ENCODE results near the gene FARS2. TPM values are rescaled to one million over a fixed set of nuclear protein-coding genes. Genes with fewer than 3 reads are reported as not detected.

FARS2 gene
- total and polyA plus RNA-seq, 2 donors (not counting 1 experiment from before 2014, with no cell fraction given) = 33.0 to 35.5 TPM

DNA sequence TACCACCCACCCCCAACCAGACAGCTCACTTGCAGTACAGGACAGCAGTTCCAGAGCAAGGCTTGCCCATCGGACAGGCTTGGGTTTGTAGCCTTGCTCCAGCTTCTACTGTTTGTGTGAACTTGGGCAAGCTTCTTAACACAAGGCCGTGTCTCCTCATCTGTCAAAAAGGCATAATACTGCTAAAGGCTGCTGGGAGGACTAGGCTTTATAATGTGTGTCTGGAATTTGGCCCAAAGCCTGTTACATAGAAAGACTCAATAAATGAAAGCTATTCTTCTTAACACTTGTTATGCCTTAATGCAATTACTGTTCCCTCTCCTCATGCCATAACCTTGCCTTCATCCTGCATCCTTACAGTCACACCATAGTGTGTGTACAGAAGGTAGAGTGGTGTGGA is 44.0 kb upstream of the FARS2 start:
- Histone ChIP-seq H3K27ac (ENCODE audit: low read length in 2 of 2) (no peak overlapping the region), H3K9ac (ENCODE audit: low read length) (no peak overlapping the region), H3K27me3 (replicated peaks in 1 of 4; ENCODE audit: control extremely low read depth in 1 of 4, control insufficient read depth in 3 of 4, insufficient read depth in 4 of 4, low read length in 3 of 4) (no peaks in the 10 kb centered on the region), H4K20me1 (ENCODE audit: control insufficient read depth, insufficient read depth, low read length, poor library complexity, severe bottlenecking) (no peaks in the 10 kb centered on the region), H3K36me3 (replicated peaks in 1 of 2; ENCODE audit: control extremely low read depth in 1 of 2, control insufficient read depth in 1 of 2, extremely low read depth in 1 of 2, insufficient read depth in 2 of 2, low read length in 1 of 2) (peaks cover 2 to 10% of the 10 kb centered on the region in 2 experiments), H3K4me3 (ENCODE audit: control extremely low read depth in 1 of 5, extremely low read depth in 1 of 5, insufficient read depth in 1 of 5, low read depth in 2 of 5, low read length in 4 of 5) (no peak overlapping the region), H2AFZ (ENCODE audit: insufficient read depth, low read depth, low read length, poor library complexity, severe bottlenecking) (no peak overlapping the region), H3K4me2 (replicated peaks; ENCODE audit: low read depth, low read length, poor library complexity, severe bottlenecking) (no peak overlapping the region), H3K9me3 (ENCODE audit: control extremely low read depth in 1 of 3, control insufficient read depth in 2 of 3, insufficient read depth in 1 of 3, low read length in 2 of 3) (no peaks in the 10 kb centered on the region), H3K79me2 (ENCODE audit: control insufficient read depth, insufficient read depth, low read length) (no peaks in the 10 kb centered on the region), H3K4me1 (ENCODE audit: control insufficient read depth in 2 of 2, insufficient read depth in 2 of 2, low read length in 2 of 2) (no peaks in the 10 kb centered on the region)
- ChIA-PET CTCF (interaction anchor here (7.1 kb wide), 1 partner anchor 86 kb away, joined by 52 read pairs; no protein-coding TSS in a partner anchor), POLR2A (no interaction called here)
- TF ChIP-seq, protein P1, sequence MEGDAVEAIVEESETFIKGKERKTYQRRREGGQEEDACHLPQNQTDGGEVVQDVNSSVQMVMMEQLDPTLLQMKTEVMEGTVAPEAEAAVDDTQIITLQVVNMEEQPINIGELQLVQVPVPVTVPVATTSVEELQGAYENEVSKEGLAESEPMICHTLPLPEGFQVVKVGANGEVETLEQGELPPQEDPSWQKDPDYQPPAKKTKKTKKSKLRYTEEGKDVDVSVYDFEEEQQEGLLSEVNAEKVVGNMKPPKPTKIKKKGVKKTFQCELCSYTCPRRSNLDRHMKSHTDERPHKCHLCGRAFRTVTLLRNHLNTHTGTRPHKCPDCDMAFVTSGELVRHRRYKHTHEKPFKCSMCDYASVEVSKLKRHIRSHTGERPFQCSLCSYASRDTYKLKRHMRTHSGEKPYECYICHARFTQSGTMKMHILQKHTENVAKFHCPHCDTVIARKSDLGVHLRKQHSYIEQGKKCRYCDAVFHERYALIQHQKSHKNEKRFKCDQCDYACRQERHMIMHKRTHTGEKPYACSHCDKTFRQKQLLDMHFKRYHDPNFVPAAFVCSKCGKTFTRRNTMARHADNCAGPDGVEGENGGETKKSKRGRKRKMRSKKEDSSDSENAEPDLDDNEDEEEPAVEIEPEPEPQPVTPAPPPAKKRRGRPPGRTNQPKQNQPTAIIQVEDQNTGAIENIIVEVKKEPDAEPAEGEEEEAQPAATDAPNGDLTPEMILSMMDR (IDR thresholded peaks at IDR 0.05) = no peak
- TF ChIP-seq EZH2 (IDR thresholded peaks at IDR 0.05; ENCODE audit: borderline replicate concordance, insufficient read depth, low read depth, low read length, poor library complexity, severe bottlenecking) = no peak
- ATAC-seq (ENCODE audit: low read depth) (no peak), DNase-seq (no peak)
- no peak overlapping the region for H3K4me3 Mint-ChIP-seq
- 100% methylated on average over 1 of the region's 2 CpGs for WGBS (ENCODE audit: insufficient coverage)
- H3K9me3 Mint-ChIP-seq (ENCODE audit: insufficient read depth) = no peaks in the 10 kb centered on the region
- intact Hi-C loops (cut with micrococcal nuclease) = no loop called here
- no peaks in the 10 kb centered on the region for H3K27me3 Mint-ChIP-seq
- H3K4me1 Mint-ChIP-seq = peaks cover 10% of the 10 kb centered on the region
- H3K27ac Mint-ChIP-seq = no peak overlapping the region

DNA sequence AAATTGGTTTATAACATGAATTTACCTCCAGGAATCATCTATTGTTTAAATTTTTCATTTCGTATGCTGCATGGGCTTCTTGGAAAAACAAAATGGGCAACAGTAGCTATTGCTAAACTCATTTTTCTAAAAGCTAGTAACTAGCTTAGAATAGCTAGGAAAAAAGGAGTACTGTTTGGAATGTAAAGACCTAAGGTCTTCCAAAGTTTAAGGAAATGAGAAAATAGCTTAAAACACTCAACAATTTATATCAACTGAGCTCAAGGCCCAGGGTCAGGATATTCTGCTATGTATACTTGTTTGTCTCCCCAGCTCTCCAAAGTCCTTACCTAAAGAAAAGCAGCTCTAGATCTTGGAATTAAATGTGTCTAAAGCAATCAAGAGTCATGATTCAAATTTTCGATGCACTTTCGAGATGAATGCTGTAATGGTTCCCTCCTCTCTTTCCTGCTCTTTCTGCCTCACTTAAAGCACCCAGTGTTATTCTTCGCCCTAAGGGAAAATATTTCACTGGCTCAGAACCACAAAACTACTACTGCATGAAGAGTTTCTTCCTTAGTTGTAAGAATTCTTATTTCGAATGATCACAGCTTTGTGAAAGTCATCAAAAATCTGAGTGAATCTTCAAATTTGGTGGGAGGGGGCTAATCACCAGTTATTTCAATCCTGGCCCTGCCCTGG is 42.2 kb upstream of the FARS2 start:
- Histone ChIP-seq H3K79me2 (ENCODE audit: control insufficient read depth, insufficient read depth, low read length) (no peaks in the 10 kb centered on the region), H3K9ac (ENCODE audit: low read length) (no peak overlapping the region), H2AFZ (ENCODE audit: insufficient read depth, low read depth, low read length, poor library complexity, severe bottlenecking) (no peak overlapping the region), H3K4me2 (replicated peaks; ENCODE audit: low read depth, low read length, poor library complexity, severe bottlenecking) (no peak overlapping the region), H3K4me1 (ENCODE audit: control insufficient read depth in 2 of 2, insufficient read depth in 2 of 2, low read length in 2 of 2) (no peaks in the 10 kb centered on the region), H3K27me3 (replicated peaks in 1 of 4; ENCODE audit: control extremely low read depth in 1 of 4, control insufficient read depth in 3 of 4, insufficient read depth in 4 of 4, low read length in 3 of 4) (no peaks in the 10 kb centered on the region), H3K9me3 (ENCODE audit: control extremely low read depth in 1 of 3, control insufficient read depth in 2 of 3, insufficient read depth in 1 of 3, low read length in 2 of 3) (no peaks in the 10 kb centered on the region), H3K27ac (ENCODE audit: low read length in 2 of 2) (no peak overlapping the region), H4K20me1 (ENCODE audit: control insufficient read depth, insufficient read depth, low read length, poor library complexity, severe bottlenecking) (no peaks in the 10 kb centered on the region), H3K4me3 (ENCODE audit: control extremely low read depth in 1 of 5, extremely low read depth in 1 of 5, insufficient read depth in 1 of 5, low read depth in 2 of 5, low read length in 4 of 5) (no peak overlapping the region), H3K36me3 (replicated peaks in 1 of 2; ENCODE audit: control extremely low read depth in 1 of 2, control insufficient read depth in 1 of 2, extremely low read depth in 1 of 2, insufficient read depth in 2 of 2, low read length in 1 of 2) (peaks cover 2 to 4% of the 10 kb centered on the region in 2 experiments)
- no peak for TF ChIP-seq EZH2 (IDR thresholded peaks at IDR 0.05; ENCODE audit: borderline replicate concordance, insufficient read depth, low read depth, low read length, poor library complexity, severe bottlenecking)
- TF ChIP-seq, protein P1 (IDR thresholded peaks at IDR 0.05) = no peak
- ChIA-PET POLR2A (no interaction called here), CTCF (interaction anchor here (1.1 kb wide), 1 partner anchor 84 kb away, joined by 5 read pairs; no protein-coding TSS in a partner anchor)
- Mint-ChIP-seq H3K4me1 (peaks cover 10% of the 10 kb centered on the region), H3K27ac (no peak overlapping the region), H3K27me3 (no peaks in the 10 kb centered on the region), H3K9me3 (ENCODE audit: insufficient read depth) (no peaks in the 10 kb centered on the region), H3K4me3 (no peak overlapping the region)
- WGBS (ENCODE audit: insufficient coverage) = 92% methylated on average over 2 of the region's 5 CpGs
- DNase-seq (no peak), ATAC-seq (ENCODE audit: low read depth) (no peak)
- intact Hi-C loops (cut with micrococcal nuclease) = no loop called here
